Neural progenitor cell (in vitro differentiated cells): ENCODE results near the gene NOP53.
"Not testable (repeated sequence)": the region's sequence is repeated elsewhere in the genome, so short reads cannot be mapped to it uniquely, and the experiment has no call there.

Source experiments
- CTCF ChIP-seq: fragments of 200-600 bp; sonication (generic); IDR thresholded peaks from 2 replicates; pipeline ENCODE4 v1.5.1; 2017; ENCODE audit warnings: antibody characterized with exemption, mild to moderate bottlenecking
- EZH2 ChIP-seq: fragments of 200-600 bp; sonication (generic); IDR thresholded peaks from 2 replicates; pipeline ENCODE4 v1.6.1; 2017; ENCODE audit warnings: antibody characterized with exemption, mild to moderate bottlenecking, moderate library complexity
- EZH2phosphoT487 ChIP-seq: fragments of 200-600 bp; sonication (generic); IDR thresholded peaks from 2 replicates; pipeline ENCODE4 v1.6.1; 2017; ENCODE audit warnings: antibody characterized with exemption

DNA sequence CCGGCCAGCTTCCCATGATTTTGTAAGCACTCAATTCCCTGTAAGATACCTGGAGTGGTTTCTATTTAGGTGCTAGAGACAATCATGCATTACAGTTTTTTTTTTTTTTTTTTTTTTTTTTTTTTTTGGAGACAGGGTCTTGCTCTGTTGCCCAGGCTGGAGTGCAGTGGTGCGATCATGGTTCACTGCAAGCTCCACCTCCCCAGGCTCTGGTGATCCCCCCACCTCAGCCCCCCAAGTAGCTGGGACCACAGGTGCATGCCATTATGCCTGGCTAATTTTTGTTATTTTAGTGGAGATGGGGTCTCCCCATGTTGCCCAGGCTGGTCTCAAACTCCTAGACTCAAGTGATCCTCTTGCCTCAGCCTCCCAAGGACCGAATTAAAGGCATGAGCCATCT is 19.4 kb downstream of the NOP53 start:
- TF ChIP-seq EZH2, CTCF, EZH2phosphoT487: not testable (repeated sequence)
